Activated gamma-delta T cell treated with Interleukin-2 at 50 U/mL for 16 hours (primary cell): ENCODE results near the gene MYO9A.

Experiments
- DNase-seq: peaks from one replicate; pipeline ENCODE4 v3.0.0-alpha.2; 2020

MYO9A gene

DNA sequence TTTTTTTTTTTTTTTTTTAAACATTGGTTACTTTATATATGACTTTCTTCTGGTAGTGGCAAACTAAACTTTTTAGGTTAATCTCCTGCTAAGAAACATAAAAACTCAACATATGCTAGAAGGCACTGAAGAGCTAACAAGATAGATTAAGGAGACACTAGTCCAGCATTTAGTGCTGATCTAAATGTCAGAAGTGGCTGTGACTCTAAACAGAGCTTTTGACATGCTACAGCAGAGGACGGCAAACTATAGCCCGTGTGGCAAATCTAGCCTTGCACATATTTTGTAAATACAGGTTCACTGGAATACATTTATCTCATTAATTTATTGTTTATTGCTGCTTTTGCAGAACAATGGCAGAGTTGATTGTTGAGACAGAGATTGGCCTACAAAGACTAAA, 287.0 kb downstream of the MYO9A start:
- DNase-seq, result no peak

DNA sequence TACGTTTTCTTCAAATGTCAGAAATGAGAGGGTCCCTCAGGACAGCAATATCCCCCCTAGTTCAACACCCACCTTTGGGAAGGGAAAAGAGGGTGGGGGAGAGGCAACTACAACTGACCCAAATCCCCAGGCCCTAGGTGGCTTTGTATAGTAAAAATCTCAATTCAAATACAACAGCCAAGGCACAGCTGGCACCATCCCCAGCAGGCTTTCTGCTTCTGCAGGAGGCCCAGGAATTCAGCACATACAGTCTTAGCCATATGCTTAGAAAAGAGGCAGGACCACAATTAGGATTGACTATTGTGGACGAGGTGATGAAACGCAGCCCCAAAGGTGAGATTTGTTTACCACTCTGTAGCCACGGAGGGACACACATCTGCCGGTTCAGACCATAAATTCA, 291.8 kb downstream of the MYO9A start:
- DNase-seq, result no peak

DNA sequence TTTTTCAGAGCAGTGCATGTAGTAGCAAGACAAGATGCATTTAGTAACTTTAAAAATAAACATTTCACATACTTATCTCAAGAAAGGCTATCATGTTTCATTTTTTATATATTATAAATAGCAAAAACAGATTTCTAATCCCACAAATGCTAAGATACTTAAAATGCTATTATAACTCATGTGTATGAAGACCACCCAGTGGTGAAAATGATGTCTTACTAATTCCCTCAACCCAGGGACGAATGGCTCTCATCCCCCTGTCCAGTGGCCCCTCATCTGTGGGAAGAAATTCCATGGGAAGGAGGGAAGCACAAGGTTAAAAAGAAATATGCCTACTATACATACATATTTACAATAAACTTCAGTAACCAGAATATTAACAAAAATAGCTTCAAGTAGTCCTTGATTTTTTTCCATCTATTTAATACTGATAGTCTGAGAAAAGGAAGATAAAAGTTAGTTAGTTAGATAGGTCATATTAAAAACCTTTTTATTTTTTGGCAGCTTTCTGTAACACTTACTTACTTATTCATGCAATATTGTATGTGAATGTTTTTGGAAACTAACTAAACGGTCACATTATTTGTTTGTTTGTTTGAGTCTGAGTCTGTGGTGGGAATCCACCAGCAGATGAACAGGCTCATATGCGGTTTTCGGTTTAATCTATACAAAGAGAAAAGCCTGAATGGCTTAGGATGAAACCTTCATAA, 292.8 kb downstream of the MYO9A start:
- DNase-seq, result no peak

- no peak for DNase-seq
These were observed 294.1 kb downstream of the MYO9A start for GRCh38 chr15:71823801-71824200.

- DNase-seq, result no peak
These were observed 294.9 kb downstream of the MYO9A start for GRCh38 chr15:71822890-71823630.

DNA sequence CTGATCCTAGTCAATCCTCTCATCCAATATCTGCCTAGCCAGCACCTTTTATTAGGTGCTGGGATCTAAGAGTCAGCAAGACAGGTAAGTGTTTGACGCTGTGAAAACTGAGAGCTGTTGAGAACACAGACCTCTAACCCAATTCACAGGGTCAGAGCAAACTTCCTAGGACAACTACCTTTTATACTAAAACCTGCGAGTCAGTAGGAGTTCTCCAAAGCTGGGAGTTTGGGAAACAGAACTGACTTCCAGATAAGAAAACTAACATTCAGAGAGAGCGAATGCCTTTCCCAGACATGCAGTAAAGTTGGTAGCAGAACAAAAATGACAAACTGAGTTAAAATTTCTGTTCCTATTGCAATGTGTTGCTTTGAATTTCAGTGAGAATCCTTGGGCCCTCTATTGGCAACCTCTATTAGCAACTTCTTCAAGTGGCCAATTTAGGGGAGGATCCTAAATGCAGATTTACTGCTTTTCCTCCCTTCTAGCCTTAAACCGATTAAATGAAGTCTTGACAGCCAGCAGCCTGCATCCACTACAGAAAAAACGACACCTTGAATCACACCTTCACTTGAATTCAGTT, 296.3 kb downstream of the MYO9A start:
- DNase-seq, result no peak

GRCh38 chr15:71820127-71820526, 297.8 kb downstream of the MYO9A start:
- no peak for DNase-seq

- DNase-seq, result no peak
These were observed 300.6 kb downstream of the MYO9A start for GRCh38 chr15:71817351-71817750.

DNA sequence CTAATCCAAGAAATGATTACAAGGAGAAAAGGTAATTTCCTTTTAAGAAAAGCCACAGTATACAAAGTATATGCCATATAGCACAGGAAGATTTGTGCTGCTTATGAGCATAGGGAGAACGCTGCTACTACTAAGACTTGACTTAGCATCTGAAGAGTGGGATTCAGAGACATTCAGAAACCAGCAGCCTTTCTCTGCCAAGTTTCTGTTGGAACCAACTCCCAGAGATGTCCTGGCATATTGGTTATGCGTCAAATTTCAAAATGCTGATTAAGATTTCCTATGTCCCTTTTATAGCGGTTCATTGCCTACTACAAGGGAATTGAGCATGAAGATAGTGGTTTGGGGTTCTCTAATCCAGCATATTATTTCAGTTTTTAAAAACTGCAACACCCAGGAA, 302.6 kb downstream of the MYO9A start:
- no peak for DNase-seq

GRCh38 chr15:71813723-71814470, 304.1 kb downstream of the MYO9A start:
- DNase-seq, result no peak

GRCh38 chr15:71812966-71813722, 304.8 kb downstream of the MYO9A start:
- no peak for DNase-seq

DNA sequence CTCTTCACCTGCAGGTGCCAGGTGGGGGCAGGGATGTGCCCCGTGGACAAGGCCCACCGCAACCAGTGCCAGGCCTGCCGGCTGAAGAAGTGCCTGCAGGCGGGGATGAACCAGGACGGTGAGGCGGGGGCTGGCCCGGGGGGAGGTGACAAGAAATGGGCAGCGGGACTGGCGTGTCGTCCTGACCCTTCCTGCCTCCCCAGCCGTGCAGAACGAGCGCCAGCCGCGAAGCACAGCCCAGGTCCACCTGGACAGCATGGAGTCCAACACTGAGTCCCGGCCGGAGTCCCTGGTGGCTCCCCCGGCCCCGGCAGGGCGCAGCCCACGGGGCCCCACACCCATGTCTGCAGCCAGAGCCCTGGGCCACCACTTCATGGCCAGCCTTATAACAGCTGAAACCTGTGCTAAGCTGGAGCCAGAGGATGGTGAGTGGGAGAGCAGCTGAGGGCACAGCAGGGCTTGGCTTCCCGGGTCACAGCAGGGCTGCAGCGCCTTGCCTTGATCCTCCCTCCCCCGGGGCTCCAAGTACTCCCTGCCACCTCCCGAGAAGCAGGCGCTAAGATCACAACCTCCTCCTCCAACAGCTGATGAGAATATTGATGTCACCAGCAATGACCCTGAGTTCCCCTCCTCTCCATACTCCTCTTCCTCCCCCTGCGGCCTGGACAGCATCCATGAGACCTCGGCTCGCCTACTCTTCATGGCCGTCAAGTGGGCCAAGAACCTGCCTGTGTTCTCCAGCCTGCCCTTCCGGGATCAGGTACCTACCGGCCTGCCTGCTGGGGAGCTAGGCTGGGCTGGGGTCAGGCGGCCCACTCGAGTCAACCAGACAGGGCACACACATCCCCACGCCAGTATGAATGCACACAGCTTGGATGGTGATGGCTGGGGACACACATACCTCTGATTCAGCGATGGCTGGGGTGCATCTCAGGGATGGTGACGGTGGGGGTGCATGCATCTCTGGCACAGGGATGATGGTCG, 305.9 kb downstream of the MYO9A start:
- no peak for DNase-seq

- DNase-seq, result no peak
These were observed 306.8 kb downstream of the MYO9A start for GRCh38 chr15:71811036-71811736.

GRCh38 chr15:71810256-71811035, 307.5 kb downstream of the MYO9A start, which contains the start of gene NR2E3:
Gene NR2E3 (plus strand): TSS chr15:71810554. CDS start chr15:71810744, 190 bp downstream.
- no peak for DNase-seq

DNA sequence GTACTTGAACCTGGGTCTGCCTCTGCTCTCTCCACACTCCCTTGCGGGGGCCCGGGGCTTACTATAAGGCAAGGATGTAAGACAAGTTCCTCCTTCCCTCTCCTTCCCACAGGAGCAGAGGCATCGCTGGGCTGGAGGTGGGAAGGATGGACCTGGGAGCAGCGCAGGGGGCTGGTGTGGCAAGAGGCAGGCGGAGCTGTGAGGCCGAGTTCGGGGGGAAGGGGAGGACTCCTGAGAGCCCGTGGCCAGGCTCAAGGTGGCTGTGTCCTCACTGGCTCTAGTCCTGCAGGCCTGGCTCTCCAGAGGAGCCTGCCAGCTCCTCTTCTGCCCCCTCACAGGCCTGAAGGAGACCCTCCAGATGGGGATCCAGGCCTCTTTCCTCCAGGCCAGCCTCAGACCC, 308.6 kb downstream of the MYO9A start:
- DNase-seq, result no peak

DNA sequence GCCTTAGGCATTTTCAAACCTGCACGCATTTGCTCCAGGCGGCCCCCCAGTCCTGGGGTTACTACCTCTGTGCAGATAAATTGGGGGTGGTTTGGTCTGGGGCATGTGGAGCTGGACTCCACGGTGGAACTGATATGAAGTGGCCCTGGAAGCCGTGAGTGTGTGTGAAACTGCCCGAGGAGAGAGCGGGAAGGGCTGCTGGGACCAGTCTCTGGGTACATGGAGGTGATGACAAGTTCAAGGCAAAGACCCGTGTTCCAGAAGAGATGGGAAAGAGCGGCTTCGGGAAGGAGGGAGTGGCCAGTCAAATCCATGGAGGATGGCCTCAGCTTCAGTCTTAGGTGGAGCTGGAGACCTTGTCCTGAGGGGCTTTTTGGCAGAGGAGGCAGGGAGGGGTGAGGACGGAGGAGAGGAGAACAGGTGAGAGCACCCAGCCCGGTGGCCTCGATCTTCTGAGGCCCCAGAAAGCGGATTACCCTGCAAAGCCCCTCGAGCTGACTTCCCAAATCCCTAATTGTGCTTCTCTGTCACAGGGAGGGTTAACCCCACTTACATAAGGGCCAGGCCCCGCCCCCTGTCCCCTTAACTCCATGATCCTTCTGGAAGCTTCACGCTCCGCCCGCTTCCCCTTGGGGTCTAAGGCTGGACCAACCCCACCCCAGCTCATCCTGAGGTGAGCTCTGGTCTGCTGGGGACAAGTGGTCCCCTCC, 309.5 kb downstream of the MYO9A start:
- DNase-seq, result no peak

DNA sequence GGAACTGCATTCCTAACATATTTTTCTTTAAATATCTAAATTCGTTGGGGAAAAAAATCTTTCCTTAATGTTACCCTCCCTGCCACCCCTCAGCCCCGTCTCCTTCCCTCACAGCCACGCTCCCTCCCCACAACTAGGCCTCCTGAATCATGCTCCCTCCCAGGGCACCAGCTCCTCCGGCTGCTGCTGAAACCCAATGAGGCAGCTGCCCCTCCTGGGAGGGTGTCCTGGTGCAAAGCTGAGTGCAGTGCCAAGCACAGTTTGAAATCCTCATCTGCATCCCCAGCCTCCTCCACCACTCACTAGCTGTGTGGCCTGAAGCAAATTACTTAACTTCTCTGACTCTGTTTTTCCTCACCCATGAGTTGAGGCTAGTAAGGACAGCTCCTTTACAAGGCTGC, 310.3 kb downstream of the MYO9A start:
- DNase-seq, result no peak

- no peak for DNase-seq
These were observed 310.8 kb downstream of the MYO9A start for GRCh38 chr15:71807125-71807629.

- DNase-seq, result no peak
These were observed 311.5 kb downstream of the MYO9A start for GRCh38 chr15:71806452-71806931.
